Glutamatergic neuron (in vitro differentiated cells): Measurements from ENCODE around the gene WDR37. TPM values are rescaled to one million over a fixed set of nuclear protein-coding genes. Genes with fewer than 3 reads are reported as not detected.
A peak's percentile ranks its signal among the peaks of the same experiment; 100 is the strongest.

Experiments
- DNase-seq: peaks from one replicate; pipeline ENCODE4 v3.0.0; 2022
- H3K27ac Mint-ChIP-seq: one replicate; pipeline ENCODE4 v1.8.0; 2020; ENCODE audit warnings: mild to moderate bottlenecking, mixed read lengths, inconsistent platforms; ENCODE audit not compliant: unreplicated experiment
- H3K27me3 Mint-ChIP-seq: one replicate; pipeline ENCODE4 v1.8.0; 2020; ENCODE audit warnings: mild to moderate bottlenecking, moderate library complexity, mixed read lengths, inconsistent platforms; ENCODE audit not compliant: unreplicated experiment
- H3K36me3 Mint-ChIP-seq: one replicate; pipeline ENCODE4 v1.8.0; 2020; ENCODE audit warnings: mild to moderate bottlenecking, mixed read lengths, inconsistent platforms; ENCODE audit not compliant: unreplicated experiment
- H3K4me1 Mint-ChIP-seq: one replicate; pipeline ENCODE4 v1.8.0; 2020; ENCODE audit warnings: mild to moderate bottlenecking, low read depth, mixed read lengths, inconsistent platforms; ENCODE audit not compliant: unreplicated experiment
- H3K4me3 Mint-ChIP-seq: one replicate; pipeline ENCODE4 v1.8.0; 2020; ENCODE audit warnings: mild to moderate bottlenecking, mixed read lengths, inconsistent platforms; ENCODE audit not compliant: unreplicated experiment
- H3K9me3 Mint-ChIP-seq: one replicate; pipeline ENCODE4 v1.8.0; 2020; ENCODE audit warnings: mild to moderate bottlenecking, moderate library complexity, mixed read lengths, inconsistent platforms; ENCODE audit not compliant: unreplicated experiment
- CTCF ChIP-seq: fragments of 200-600 bp; sonication (generic); IDR thresholded peaks from one replicate; pipeline ENCODE4 v1.5.0; 2021; ENCODE audit not compliant: partially characterized antibody, unreplicated experiment
- total RNA-seq: library from RNA; stranded (reverse); fragmentation: NEBNext Ultra II Directional; extraction: Animal tissue kit (Norgen Biotek cat#: 25700); gene quantifications from one replicate; pipeline ENCODE4 v1.2.1, GENCODE V29; 2021; ENCODE audit not compliant: unreplicated experiment

The WDR37 gene
- total RNA-seq, 1 donor from 2014 or later = 27.8 TPM

- Mint-ChIP-seq H3K27ac (no peak overlapping the region), H3K9me3 (peaks cover 11% of the 10 kb centered on the region), H3K4me1 (peaks cover 21% of the 10 kb centered on the region), H3K4me3 (no peak overlapping the region), H3K36me3 (peaks cover 11% of the 10 kb centered on the region), H3K27me3 (peaks cover 2% of the 10 kb centered on the region)
- DNase-seq = no peak
- no peak for TF ChIP-seq CTCF
These were observed 54.5 kb downstream of the WDR37 start for GRCh38 chr10:1110674-1111119.

DNA sequence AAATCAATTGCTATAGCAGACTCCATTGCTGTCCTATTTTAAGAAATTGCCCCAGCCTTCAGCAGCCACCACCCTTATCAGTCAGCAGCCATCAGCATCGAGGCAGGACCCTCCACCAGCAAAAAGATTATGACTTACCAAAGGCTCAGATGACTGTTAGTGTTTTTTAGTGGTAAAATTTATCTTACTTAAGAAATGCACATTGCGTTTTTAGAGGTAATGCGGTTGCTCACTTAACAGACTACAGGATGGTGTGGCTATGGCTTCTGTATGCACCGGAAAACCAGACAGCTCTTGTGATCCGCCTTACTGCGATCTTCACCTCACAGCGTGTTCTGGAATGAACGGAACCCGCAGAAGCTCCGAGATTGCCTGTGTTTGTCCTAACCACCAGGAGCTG, 58.1 kb downstream of the WDR37 start:
- H3K9me3 Mint-ChIP-seq = peaks cover 6% of the 10 kb centered on the region
- peaks cover 26% of the 10 kb centered on the region for H3K4me1 Mint-ChIP-seq
- no peak overlapping the region for H3K27ac Mint-ChIP-seq
- no peak for DNase-seq
- no peak for TF ChIP-seq CTCF
- H3K27me3 Mint-ChIP-seq = peaks cover 2% of the 10 kb centered on the region
- no peak overlapping the region for H3K4me3 Mint-ChIP-seq
- H3K36me3 Mint-ChIP-seq = peaks cover 5% of the 10 kb centered on the region

- Mint-ChIP-seq H3K27me3 (peaks cover 2% of the 10 kb centered on the region), H3K4me1 (peaks cover 23% of the 10 kb centered on the region), H3K9me3 (peaks cover 4% of the 10 kb centered on the region), H3K27ac (no peak overlapping the region), H3K4me3 (no peak overlapping the region), H3K36me3 (peaks cover 5% of the 10 kb centered on the region)
- no peak for TF ChIP-seq CTCF
- DNase-seq = no peak
These were observed 58.8 kb downstream of the WDR37 start for GRCh38 chr10:1114719-1115606.

DNA sequence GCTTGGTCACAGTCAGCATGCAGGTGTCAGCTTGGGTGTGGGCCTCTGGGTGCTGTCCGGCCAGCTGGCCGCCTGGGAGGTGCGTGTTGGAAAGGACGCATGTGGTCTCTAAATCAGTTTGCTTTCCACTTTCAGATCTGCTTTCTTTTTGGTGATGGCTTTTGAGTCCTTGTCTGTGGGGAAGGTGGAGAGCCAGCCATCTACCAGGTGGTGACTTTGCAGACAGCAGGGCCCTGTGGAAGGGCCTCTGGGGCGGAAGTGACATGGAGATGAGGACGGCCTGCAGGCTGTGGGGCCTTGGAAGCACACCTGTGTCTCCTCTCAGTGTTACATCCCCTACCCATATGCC, 59.4 kb downstream of the WDR37 start:
- H3K9me3 Mint-ChIP-seq = peaks cover 2% of the 10 kb centered on the region
- DNase-seq = no peak
- peaks cover 17% of the 10 kb centered on the region for H3K4me1 Mint-ChIP-seq
- TF ChIP-seq CTCF = no peak
- H3K27me3 Mint-ChIP-seq = peaks cover 2% of the 10 kb centered on the region
- peaks cover 5% of the 10 kb centered on the region for H3K36me3 Mint-ChIP-seq
- peak overlapping the region; percentile 11 for H3K27ac Mint-ChIP-seq
- H3K4me3 Mint-ChIP-seq = no peak overlapping the region

DNA sequence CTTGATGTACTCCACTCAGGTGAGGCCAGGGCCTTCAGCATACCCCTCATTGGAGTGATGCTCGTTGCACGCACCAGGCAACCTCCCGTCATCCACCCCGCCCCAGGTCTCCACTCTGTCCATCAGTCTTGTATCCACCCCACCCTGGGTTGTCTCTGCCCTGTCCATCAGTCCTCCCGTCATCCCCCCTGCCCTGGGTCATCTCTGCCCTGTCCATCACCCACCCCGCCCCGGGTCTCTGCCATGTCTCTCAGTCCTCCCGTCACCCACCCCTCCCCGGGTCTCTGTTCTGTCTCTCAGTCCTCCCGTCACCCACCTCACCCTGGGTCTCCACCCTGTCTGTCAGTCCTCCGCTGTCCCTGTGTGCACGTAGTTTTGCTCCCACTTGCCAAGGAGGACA, 59.9 kb downstream of the WDR37 start:
- Mint-ChIP-seq H3K4me3 (no peak overlapping the region), H3K4me1 (peaks cover 16% of the 10 kb centered on the region), H3K36me3 (peaks cover 5% of the 10 kb centered on the region), H3K27me3 (peaks cover 2% of the 10 kb centered on the region), H3K9me3 (peaks cover 2% of the 10 kb centered on the region), H3K27ac (no peak overlapping the region)
- no peak for TF ChIP-seq CTCF
- DNase-seq = no peak
